GM12875 (cell line): ENCODE results near the gene LINC01488.

Experiments used
- H3K4me3 ChIP-seq: one replicate; pipeline ENCODE4 v1.5.1; 2011; ENCODE audit warnings: low read depth, low read length, control low read depth
- CTCF ChIP-seq: IDR thresholded peaks from 2 replicates; pipeline ENCODE4 v1.5.1; 2011; ENCODE audit warnings: low read depth, mild to moderate bottlenecking, control low read depth, inconsistent platforms, low read length, moderate library complexity, borderline replicate concordance; ENCODE audit not compliant: insufficient read depth

Gene LINC01488

GRCh38 chr11:69536406-69536805, 54.9 kb downstream of the LINC01488 start:
- TF ChIP-seq CTCF, result no peak
- H3K4me3 ChIP-seq, result no peak overlapping the region

- TF ChIP-seq CTCF, result no peak
- H3K4me3 ChIP-seq, result no peak overlapping the region
These were observed 55.7 kb downstream of the LINC01488 start for GRCh38 chr11:69537126-69537525.

GRCh38 chr11:69537855-69538640, 56.6 kb downstream of the LINC01488 start:
- TF ChIP-seq CTCF, result no peak
- H3K4me3 ChIP-seq, result no peak overlapping the region

- H3K4me3 ChIP-seq, result no peak overlapping the region
- no peak for TF ChIP-seq CTCF
These were observed 57.4 kb downstream of the LINC01488 start for GRCh38 chr11:69538854-69539253.

GRCh38 chr11:69539416-69540117, 58.1 kb downstream of the LINC01488 start:
- H3K4me3 ChIP-seq, result no peak overlapping the region
- no peak for TF ChIP-seq CTCF

- no peak overlapping the region for H3K4me3 ChIP-seq
- TF ChIP-seq CTCF, result no peak
These were observed 58.9 kb downstream of the LINC01488 start for GRCh38 chr11:69540118-69541000.
